Fibroblast of villous mesenchyme (primary cell): ENCODE results near the gene PTPRN2. TPM values are rescaled to one million over a fixed set of nuclear protein-coding genes. Genes with fewer than 3 reads are reported as not detected.

Experiments used
- DNase-seq: peaks from one replicate; pipeline ENCODE4 v3.0.0-alpha.2; 2010; ENCODE audit warnings: low read depth
- H3K4me3 ChIP-seq: 2 replicates; pipeline ENCODE4 v1.5.1; 2011; ENCODE audit warnings: low read depth, mild to moderate bottlenecking, low read length
- CTCF ChIP-seq: IDR thresholded peaks from 2 replicates; pipeline ENCODE4 v1.5.1; 2012; ENCODE audit warnings: low read depth, mild to moderate bottlenecking, low read length; ENCODE audit not compliant: insufficient read depth
- total RNA-seq: library from RNA; depleted of rRNA; stranded (reverse); fragments of >200 nt; gene quantifications from 2 replicates; pipeline ENCODE4 v1.2.3, GENCODE V29; 2012

Gene PTPRN2
- total RNA-seq, 1 donor, result not detected

GRCh38 chr7:157970744-157971143 is 616.9 kb downstream of the PTPRN2 start:
- no peak for DNase-seq
- no peak for TF ChIP-seq CTCF
- no peak overlapping the region for H3K4me3 ChIP-seq

- TF ChIP-seq CTCF, result no peak
- H3K4me3 ChIP-seq, result no peak overlapping the region
- no peak for DNase-seq
Observed at GRCh38 chr7:157969995-157970394, 617.6 kb downstream of the PTPRN2 start.

- TF ChIP-seq CTCF, result no peak
- no peak overlapping the region for H3K4me3 ChIP-seq
- DNase-seq, result no peak
Observed at GRCh38 chr7:157966490-157966889, 621.1 kb downstream of the PTPRN2 start.

GRCh38 chr7:157964521-157964920 is 623.1 kb downstream of the PTPRN2 start:
- DNase-seq, result no peak
- no peak overlapping the region for H3K4me3 ChIP-seq
- no peak for TF ChIP-seq CTCF

- H3K4me3 ChIP-seq, result no peak overlapping the region
- DNase-seq, result no peak
- no peak for TF ChIP-seq CTCF
Observed at GRCh38 chr7:157964016-157964415, 623.6 kb downstream of the PTPRN2 start.

GRCh38 chr7:157963526-157963925 is 624.1 kb downstream of the PTPRN2 start:
- no peak overlapping the region for H3K4me3 ChIP-seq
- no peak for TF ChIP-seq CTCF
- no peak for DNase-seq
